ENCODE data around the gene SEMA6B. TPM values are rescaled to one million over a fixed set of nuclear protein-coding genes. Genes with fewer than 3 reads are reported as not detected.

The SEMA6B gene
- total and polyA plus RNA-seq, 10 of the 15 experiments (the other 5 are each of a cell fraction or from before 2014, with no cell fraction given) = 0.13 TPM; not detected in 9

DNA sequence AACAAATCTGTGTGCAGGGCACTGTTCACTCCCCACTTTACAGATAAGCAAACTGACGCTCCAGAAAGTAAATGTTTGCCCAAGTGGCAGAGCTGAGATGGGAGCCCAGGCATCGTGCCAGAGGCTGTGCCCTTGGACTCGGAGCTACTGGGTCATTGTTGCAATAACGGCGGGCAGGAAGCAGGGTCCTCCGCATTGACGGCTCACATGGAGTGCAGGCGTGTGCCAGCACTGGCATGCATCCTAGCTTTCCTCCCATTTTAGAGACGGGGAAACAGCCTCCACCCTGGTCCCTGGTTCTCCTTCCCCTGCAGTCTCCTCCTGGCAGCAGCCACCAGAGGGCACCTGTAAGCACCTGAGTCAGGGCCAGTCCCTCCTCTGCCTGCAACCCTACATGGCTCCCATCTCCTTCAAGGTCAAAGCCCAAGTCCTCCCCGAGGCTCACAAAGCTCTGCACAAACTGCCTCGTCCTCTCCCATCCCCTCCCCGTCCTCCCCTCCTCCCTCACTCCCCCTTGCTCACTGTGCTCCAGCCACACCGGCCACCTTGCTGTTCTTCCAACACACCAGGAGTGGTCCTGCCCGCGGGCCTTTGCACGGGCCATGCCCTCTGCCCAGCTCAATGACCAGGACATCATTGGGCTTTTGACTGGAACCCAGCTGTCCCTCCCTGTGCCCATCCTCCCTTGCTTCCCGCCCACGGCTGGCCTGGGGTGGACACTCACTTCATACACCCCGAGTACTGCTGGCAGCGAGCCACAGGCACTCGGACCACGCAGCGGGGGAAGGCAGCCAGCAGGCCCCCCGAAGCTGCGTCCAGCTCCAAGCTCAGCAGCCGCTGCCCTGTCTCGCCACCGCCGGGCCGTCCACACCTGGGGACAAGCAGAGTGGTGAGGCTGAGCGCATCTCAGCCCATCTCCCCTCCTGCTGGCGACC lies 11.9 kb downstream of the SEMA6B start:
- no peaks in the 10 kb centered on the region for H4K20me1 ChIP-seq (ENCODE audit: control insufficient read depth, insufficient read depth)
- in situ Hi-C loops (cut with MboI) = no loop called here
- H3K4me3 ChIP-seq = no peak overlapping the region
- intact Hi-C loops (cut with micrococcal nuclease; ENCODE audit: unreplicated experiment) = no loop called here
- no peak overlapping the region for H3K4me2 ChIP-seq (ENCODE audit: control insufficient read depth, insufficient read depth)
- FAIRE-seq (no peak), DNase-seq (ENCODE audit: low read depth, low spot score) (no peak), ATAC-seq (peak; percentile 66)
- SMC1A ChIA-PET (ENCODE audit: uncharacterized antibody, unreplicated experiment) = interaction anchor here (1.4 kb wide), 1 partner anchor 89 kb away, joined by 4 read pairs; no protein-coding TSS in a partner anchor
- H3K27ac ChIP-seq (ENCODE audit: control insufficient read depth, insufficient read depth) = no peak overlapping the region
- CTCF ChIA-PET = interaction anchor here (0.6 to 2.1 kb wide), 4 partner anchors 9 to 89 kb away, joined by 3 to 8 read pairs (median 6); partner anchors contain the start of gene PLIN5
- H3K9ac ChIP-seq (ENCODE audit: control insufficient read depth, insufficient read depth, low read length) = no peak overlapping the region
- POLR2A ChIA-PET = no interaction called here
- H3K4me1 ChIP-seq (ENCODE audit: control insufficient read depth, insufficient read depth, low read length) = no peaks in the 10 kb centered on the region
- H3K27me3 ChIP-seq (replicated peaks in 1 of 2; ENCODE audit: control insufficient read depth in 2 of 2, insufficient read depth in 2 of 2, low read length in 1 of 2) = no peaks in the 10 kb centered on the region
- WGBS (ENCODE audit: insufficient coverage, insufficient replicate concordance, low lambda C conversion rate, missing lambda C conversion rate) = 60% methylated on average over 28 of the region's 32 CpGs
- no peaks in the 10 kb centered on the region for H3K36me3 ChIP-seq (ENCODE audit: control insufficient read depth in 2 of 2, insufficient read depth in 2 of 2, low read length in 1 of 2)
- TF ChIP-seq SMARCA5 (IDR thresholded peaks at IDR 0.05) = 0 out of 2 replicates have a peak, but pooled peaks have one; percentile 63
- TF ChIP-seq, protein P1, sequence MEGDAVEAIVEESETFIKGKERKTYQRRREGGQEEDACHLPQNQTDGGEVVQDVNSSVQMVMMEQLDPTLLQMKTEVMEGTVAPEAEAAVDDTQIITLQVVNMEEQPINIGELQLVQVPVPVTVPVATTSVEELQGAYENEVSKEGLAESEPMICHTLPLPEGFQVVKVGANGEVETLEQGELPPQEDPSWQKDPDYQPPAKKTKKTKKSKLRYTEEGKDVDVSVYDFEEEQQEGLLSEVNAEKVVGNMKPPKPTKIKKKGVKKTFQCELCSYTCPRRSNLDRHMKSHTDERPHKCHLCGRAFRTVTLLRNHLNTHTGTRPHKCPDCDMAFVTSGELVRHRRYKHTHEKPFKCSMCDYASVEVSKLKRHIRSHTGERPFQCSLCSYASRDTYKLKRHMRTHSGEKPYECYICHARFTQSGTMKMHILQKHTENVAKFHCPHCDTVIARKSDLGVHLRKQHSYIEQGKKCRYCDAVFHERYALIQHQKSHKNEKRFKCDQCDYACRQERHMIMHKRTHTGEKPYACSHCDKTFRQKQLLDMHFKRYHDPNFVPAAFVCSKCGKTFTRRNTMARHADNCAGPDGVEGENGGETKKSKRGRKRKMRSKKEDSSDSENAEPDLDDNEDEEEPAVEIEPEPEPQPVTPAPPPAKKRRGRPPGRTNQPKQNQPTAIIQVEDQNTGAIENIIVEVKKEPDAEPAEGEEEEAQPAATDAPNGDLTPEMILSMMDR (IDR thresholded peaks at IDR 0.05 in 2 of 3, conservative IDR thresholded peaks at IDR 0.05 in 1 of 3; ENCODE audit: control insufficient read depth in 2 of 3, extremely low read depth in 1 of 3, insufficient read depth in 1 of 3, low read depth in 3 of 3, low read length in 3 of 3) = peak; percentile 33 to 57 (median 39); a peak in 4 of 6 replicates
- TF ChIP-seq, protein P2, sequence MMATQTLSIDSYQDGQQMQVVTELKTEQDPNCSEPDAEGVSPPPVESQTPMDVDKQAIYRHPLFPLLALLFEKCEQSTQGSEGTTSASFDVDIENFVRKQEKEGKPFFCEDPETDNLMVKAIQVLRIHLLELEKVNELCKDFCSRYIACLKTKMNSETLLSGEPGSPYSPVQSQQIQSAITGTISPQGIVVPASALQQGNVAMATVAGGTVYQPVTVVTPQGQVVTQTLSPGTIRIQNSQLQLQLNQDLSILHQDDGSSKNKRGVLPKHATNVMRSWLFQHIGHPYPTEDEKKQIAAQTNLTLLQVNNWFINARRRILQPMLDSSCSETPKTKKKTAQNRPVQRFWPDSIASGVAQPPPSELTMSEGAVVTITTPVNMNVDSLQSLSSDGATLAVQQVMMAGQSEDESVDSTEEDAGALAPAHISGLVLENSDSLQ (IDR thresholded peaks at IDR 0.05) = no peak
- no peaks in the 10 kb centered on the region for H3K9me3 ChIP-seq (replicated peaks; ENCODE audit: control insufficient read depth, insufficient read depth, low read length)
- RAD21 ChIA-PET (ENCODE audit: unreplicated experiment) = no interaction called here
- no peaks in the 10 kb centered on the region for H3K79me2 ChIP-seq (ENCODE audit: control insufficient read depth, insufficient read depth, low read length)
- no peak overlapping the region for H2AFZ ChIP-seq (ENCODE audit: control insufficient read depth, low read depth, low read length)
- no TSS peak for BruUV-seq (replicated peaks)

All from GM12878 (cell line).